Stimulated activated CD4-positive, alpha-beta T cell treated with anti-CD3 and anti-CD28 coated beads, Interleukin-4, amount 100 ng/mL, for 1 hour (primary cell): ENCODE data around the gene SLC5A4.

ENCODE experiments used
- DNase-seq: peaks from one replicate; pipeline ENCODE4 v3.0.0-alpha.2; 2020

The SLC5A4 gene

GRCh38 chr22:32232191-32232830, 22.8 kb downstream of the SLC5A4 start:
- DNase-seq = no peak

GRCh38 chr22:32226326-32227104, 28.6 kb downstream of the SLC5A4 start:
- no peak for DNase-seq

GRCh38 chr22:32222991-32223390, 32.2 kb downstream of the SLC5A4 start:
- DNase-seq = no peak

- no peak for DNase-seq
These were observed 36.1 kb downstream of the SLC5A4 start for GRCh38 chr22:32219026-32219425.

- DNase-seq = no peak
These were observed 36.7 kb downstream of the SLC5A4 start for GRCh38 chr22:32218470-32218869.

GRCh38 chr22:32217465-32217864, 37.7 kb downstream of the SLC5A4 start:
- DNase-seq = no peak

- DNase-seq = no peak
These were observed 38.2 kb downstream of the SLC5A4 start for GRCh38 chr22:32216911-32217310.

- DNase-seq = no peak
These were observed 44.1 kb downstream of the SLC5A4 start for GRCh38 chr22:32211011-32211410.

- no peak for DNase-seq
These were observed 46.5 kb downstream of the SLC5A4 start for GRCh38 chr22:32208681-32209080.

GRCh38 chr22:32207971-32208480, 47.1 kb downstream of the SLC5A4 start:
- no peak for DNase-seq

- DNase-seq = peak; percentile 35
These were observed 48.1 kb downstream of the SLC5A4 start for GRCh38 chr22:32206774-32207758.

GRCh38 chr22:32205974-32206773, 49.0 kb downstream of the SLC5A4 start:
- no peak for DNase-seq

GRCh38 chr22:32204856-32205722, 50.1 kb downstream of the SLC5A4 start, which contains the start of gene RFPL2:
Gene RFPL2 (minus strand): TSS chr22:32205073. CDS start chr22:32202451, 2,622 bp downstream.
- DNase-seq = peak; percentile 49

- DNase-seq = peak; percentile 26
These were observed 50.9 kb downstream of the SLC5A4 start for GRCh38 chr22:32204040-32204855.

GRCh38 chr22:32203181-32204039, 51.7 kb downstream of the SLC5A4 start:
- DNase-seq = no peak

GRCh38 chr22:32202539-32203180, 52.5 kb downstream of the SLC5A4 start:
- DNase-seq = peak; percentile 26

GRCh38 chr22:32202161-32202538, 53.0 kb downstream of the SLC5A4 start:
- no peak for DNase-seq

- no peak for DNase-seq
These were observed 54.4 kb downstream of the SLC5A4 start for GRCh38 chr22:32200752-32201151.

- DNase-seq = no peak
These were observed 55.2 kb downstream of the SLC5A4 start for GRCh38 chr22:32199961-32200360.
